Kidney (tissue), 14 donors: ENCODE data around the gene VRK1. TPM values are rescaled to one million over a fixed set of nuclear protein-coding genes. Genes with fewer than 3 reads are reported as not detected.

Experiments used
- DNase-seq, 5 donors: peaks; one replicate each; pipeline ENCODE4 v3.0.0-alpha.2; 2013 to 2020
- FAIRE-seq: peaks from 2 replicates; lab custom pipeline; 2012; peaks lifted over from hg19 to GRCh38; lab: Jason Lieb, UNC
- H3K27ac ChIP-seq, 2 donors: one replicate each; pipeline ENCODE4 v1.7.0; 2013; ENCODE audit warnings: low read depth in 2 of 2, low read length in 2 of 2, inconsistent platforms in 1 of 2
- H3K27me3 ChIP-seq: one replicate; pipeline ENCODE4 v1.7.1; 2013; ENCODE audit warnings: low read length, inconsistent platforms; ENCODE audit not compliant: control insufficient read depth, insufficient read depth
- H3K36me3 ChIP-seq, 3 donors: one replicate each; pipeline versions ENCODE4 v1.7.0 to v1.7.1; 2013; ENCODE audit warnings: low read length in 3 of 3, control low read depth in 1 of 3, inconsistent platforms in 1 of 3; ENCODE audit not compliant: insufficient read depth in 3 of 3, control insufficient read depth in 2 of 3
- H3K4me1 ChIP-seq, 3 donors: one replicate each; pipeline versions ENCODE4 v1.7.0 to v1.7.1; 2013; ENCODE audit warnings: low read length in 3 of 3, inconsistent platforms in 1 of 3, low read depth in 1 of 3; ENCODE audit not compliant: control insufficient read depth in 2 of 3, insufficient read depth in 2 of 3
- H3K4me3 ChIP-seq, 3 donors: one replicate each; pipeline versions ENCODE4 v1.7.0 to v1.8.1; 2013; ENCODE audit warnings: low read length in 3 of 3, control low read depth in 1 of 3, inconsistent platforms in 1 of 3
- H3K9ac ChIP-seq, 3 donors: one replicate each; pipeline versions ENCODE4 v1.7.0 to v1.7.1; 2013; ENCODE audit warnings: low read length in 3 of 3, control low read depth in 1 of 3, inconsistent platforms in 1 of 3
- H3K9me3 ChIP-seq, 3 donors: one replicate each; pipeline versions ENCODE4 v1.7.0 to v1.7.1; 2013; ENCODE audit warnings: low read length in 3 of 3, control low read depth in 1 of 3, inconsistent platforms in 1 of 3; ENCODE audit not compliant: control insufficient read depth in 2 of 3, insufficient read depth in 1 of 3
- CTCF ChIP-seq: IDR thresholded peaks from 3 replicates; pipeline ENCODE4 v1.5.1; 2012; ENCODE audit warnings: mild to moderate bottlenecking, moderate library complexity, borderline replicate concordance; ENCODE audit not compliant: insufficient read depth; ENCODE audit errors: extremely low read depth
- intact Hi-C: fragments of 100-400 bp; cut with DNase I; formaldehyde crosslinking; loops from one replicate; pipeline ENCODE4 v1.11.1; 2022
- polyA plus RNA-seq: library from polyadenylated mRNA; stranded (reverse); fragments of 350-450 nt; fragmentation: Illumina TruSeq; extraction: RNeasy Lipid Tissue Mini Kit (QIAGEN cat#74804); gene quantifications from one replicate; pipeline ENCODE4 v1.2.3, GENCODE V29; 2014; ENCODE audit warnings: low read depth, low replicate concordance; ENCODE audit not compliant: insufficient read depth
- total RNA-seq: library from RNA; stranded (reverse); fragmentation: NEBNext Ultra II Directional; extraction: Animal tissue kit (Norgen Biotek cat#: 25700); gene quantifications from one replicate; pipeline ENCODE4 v1.2.1, GENCODE V29; 2021
- donor health status: control.
- donor health status: control.
- donor health status: control.
- donor health status: control.
- donor health status: control.
- donor health status: DM: yes; HTN: yes; CAD: no.
- donor health status: Normal renal cell carcinoma (clear cell type).

The VRK1 gene
- total and polyA plus RNA-seq, 2 donors from 2014 or later, result 6.6 to 15.8 TPM

GRCh38 chr14:96909841-96910364, 112.7 kb downstream of the VRK1 start:
- H3K4me3 ChIP-seq, result no peak overlapping the region
- no peak overlapping the region for H3K9ac ChIP-seq
- no peaks in the 10 kb centered on the region for H3K36me3 ChIP-seq
- intact Hi-C loops, result no loop called here
- no peaks in the 10 kb centered on the region for H3K4me1 ChIP-seq
- FAIRE-seq (no peak), DNase-seq (no peak)
- H3K9me3 ChIP-seq, result peaks cover 0 to 15% (median 0%) of the 10 kb centered on the region in 3 donors
- H3K27me3 ChIP-seq, result no peaks in the 10 kb centered on the region
- H3K27ac ChIP-seq, result no peak overlapping the region
- TF ChIP-seq CTCF, result no peak

- intact Hi-C loops, result no loop called here
- peak in 1 of 5 donors; percentile 39 for DNase-seq
Observed at GRCh38 chr14:96911499-96912149, 114.4 kb downstream of the VRK1 start.

GRCh38 chr14:96914571-96915128, 117.5 kb downstream of the VRK1 start:
- no peak overlapping the region for H3K4me3 ChIP-seq
- no peaks in the 10 kb centered on the region for H3K36me3 ChIP-seq
- DNase-seq (no peak), FAIRE-seq (no peak)
- no peaks in the 10 kb centered on the region for H3K4me1 ChIP-seq
- no peak overlapping the region for H3K9ac ChIP-seq
- peaks cover 0 to 6% (median 0%) of the 10 kb centered on the region in 3 donors for H3K9me3 ChIP-seq
- no peak for TF ChIP-seq CTCF
- no peak overlapping the region for H3K27ac ChIP-seq
- no peaks in the 10 kb centered on the region for H3K27me3 ChIP-seq
- intact Hi-C loops, result no loop called here

More at GRCh38 chr14:96911499-96912149, 114.4 kb downstream of the VRK1 start:
- H3K4me3 ChIP-seq, result no peak overlapping the region
- FAIRE-seq, result no peak
- no peak for TF ChIP-seq CTCF
- no peak overlapping the region for H3K27ac ChIP-seq
- H3K9ac ChIP-seq, result no peak overlapping the region
- H3K27me3 ChIP-seq, result no peaks in the 10 kb centered on the region
- peaks cover 0 to 15% (median 0%) of the 10 kb centered on the region in 3 donors for H3K9me3 ChIP-seq
- no peaks in the 10 kb centered on the region for H3K36me3 ChIP-seq
- no peaks in the 10 kb centered on the region for H3K4me1 ChIP-seq
